ENCODE results near the gene CCDC59. TPM values are rescaled to one million over a fixed set of nuclear protein-coding genes. Genes with fewer than 3 reads are reported as not detected.
A peak's percentile ranks its signal among the peaks of the same experiment; 100 is the strongest.

Gene CCDC59
- total RNA-seq, 3 donors from 2014 or later: 53.7 to 95.9 (median 64.5) TPM

DNA sequence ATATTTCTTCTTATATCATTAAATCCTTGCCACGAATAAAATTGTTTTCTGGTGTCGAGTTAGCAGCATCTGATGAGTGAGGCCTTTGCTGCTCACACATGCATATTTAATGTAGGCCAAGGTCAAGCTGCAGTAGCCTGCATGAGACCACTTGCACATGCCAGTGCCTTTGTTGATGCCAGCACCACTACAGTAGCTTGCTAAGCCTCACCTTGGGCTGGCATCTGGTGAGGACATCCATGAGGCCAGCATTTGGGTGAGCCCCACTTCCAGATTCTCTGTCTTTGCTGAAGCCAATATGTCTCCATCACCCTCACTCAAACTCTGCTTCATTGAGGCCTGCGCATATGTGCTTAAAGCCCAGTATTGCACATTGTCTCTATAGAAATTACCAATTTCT lies 8.0 kb downstream of the CCDC59 start:
- Histone ChIP-seq H3K36me3 (no peaks in the 10 kb centered on the region), H3K27me3 (no peaks in the 10 kb centered on the region), H3K4me1 (no peaks in the 10 kb centered on the region), H3K27ac (no peak overlapping the region), H3K4me3 (no peak overlapping the region), H3K9me3 (no peaks in the 10 kb centered on the region)
- intact Hi-C loops (cut with DNase I; ENCODE audit: low total_unique reads): no loop called here
- DNase-seq (ENCODE audit: low spot score in 2 of 2): no peak
- no peak for TF ChIP-seq POLR2A (IDR thresholded peaks at IDR 0.05)
- TF ChIP-seq POLR2AphosphoS5 (IDR thresholded peaks at IDR 0.05): no peak
- TF ChIP-seq, protein P1, sequence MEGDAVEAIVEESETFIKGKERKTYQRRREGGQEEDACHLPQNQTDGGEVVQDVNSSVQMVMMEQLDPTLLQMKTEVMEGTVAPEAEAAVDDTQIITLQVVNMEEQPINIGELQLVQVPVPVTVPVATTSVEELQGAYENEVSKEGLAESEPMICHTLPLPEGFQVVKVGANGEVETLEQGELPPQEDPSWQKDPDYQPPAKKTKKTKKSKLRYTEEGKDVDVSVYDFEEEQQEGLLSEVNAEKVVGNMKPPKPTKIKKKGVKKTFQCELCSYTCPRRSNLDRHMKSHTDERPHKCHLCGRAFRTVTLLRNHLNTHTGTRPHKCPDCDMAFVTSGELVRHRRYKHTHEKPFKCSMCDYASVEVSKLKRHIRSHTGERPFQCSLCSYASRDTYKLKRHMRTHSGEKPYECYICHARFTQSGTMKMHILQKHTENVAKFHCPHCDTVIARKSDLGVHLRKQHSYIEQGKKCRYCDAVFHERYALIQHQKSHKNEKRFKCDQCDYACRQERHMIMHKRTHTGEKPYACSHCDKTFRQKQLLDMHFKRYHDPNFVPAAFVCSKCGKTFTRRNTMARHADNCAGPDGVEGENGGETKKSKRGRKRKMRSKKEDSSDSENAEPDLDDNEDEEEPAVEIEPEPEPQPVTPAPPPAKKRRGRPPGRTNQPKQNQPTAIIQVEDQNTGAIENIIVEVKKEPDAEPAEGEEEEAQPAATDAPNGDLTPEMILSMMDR (IDR thresholded peaks at IDR 0.05): no peak

DNA sequence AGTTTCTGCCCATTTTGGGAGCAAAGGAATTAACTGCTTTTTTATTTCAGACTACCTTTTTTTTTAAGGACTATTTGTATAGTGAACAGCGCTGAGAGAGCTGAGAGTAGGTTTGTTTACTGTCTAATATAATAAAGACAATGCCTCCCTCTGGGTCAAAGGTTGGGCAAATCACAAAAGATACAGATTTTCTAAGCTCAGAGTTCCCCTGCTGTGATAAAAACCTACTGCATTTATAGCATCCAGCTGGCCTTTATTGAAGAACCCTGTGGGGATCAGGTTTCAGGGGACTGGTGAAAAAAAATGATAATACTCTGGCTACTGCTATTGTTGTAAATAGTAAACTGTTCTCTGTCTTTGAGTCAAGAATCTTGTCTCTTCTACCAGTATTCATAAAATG lies 28.7 kb downstream of the CCDC59 start:
- Histone ChIP-seq H3K4me3 (no peak overlapping the region), H3K27ac (no peak overlapping the region), H3K9me3 (no peaks in the 10 kb centered on the region), H3K4me1 (no peaks in the 10 kb centered on the region), H3K27me3 (no peaks in the 10 kb centered on the region), H3K36me3 (no peaks in the 10 kb centered on the region)
- TF ChIP-seq POLR2A (IDR thresholded peaks at IDR 0.05) (no peak), POLR2AphosphoS5 (IDR thresholded peaks at IDR 0.05) (no peak)
- TF ChIP-seq, protein P1 (IDR thresholded peaks at IDR 0.05): no peak
- DNase-seq (ENCODE audit: low spot score in 2 of 2): no peak
- intact Hi-C loops (cut with DNase I; ENCODE audit: low total_unique reads): no loop called here

DNA sequence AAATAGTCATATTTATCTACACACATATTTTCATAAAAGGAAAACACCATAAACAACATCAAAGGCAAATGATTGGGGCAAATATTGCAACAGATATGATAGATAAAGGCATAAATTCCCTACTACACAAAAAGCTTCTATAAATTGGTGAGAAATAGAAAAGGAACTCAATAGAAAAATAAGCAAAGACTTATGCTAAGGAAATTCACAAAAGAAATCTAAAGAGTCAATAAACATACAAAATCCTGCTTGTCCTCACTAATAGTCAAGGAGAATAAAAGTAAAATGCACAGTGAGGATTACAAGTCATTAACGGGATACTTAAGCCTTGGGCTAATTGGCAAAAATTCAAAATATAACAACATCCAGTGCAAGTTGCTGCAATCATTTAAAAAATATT lies 30.3 kb downstream of the CCDC59 start:
- TF ChIP-seq, protein P1 (IDR thresholded peaks at IDR 0.05): no peak
- TF ChIP-seq POLR2AphosphoS5 (IDR thresholded peaks at IDR 0.05) (no peak), POLR2A (IDR thresholded peaks at IDR 0.05) (no peak)
- Histone ChIP-seq H3K36me3 (no peaks in the 10 kb centered on the region), H3K4me1 (no peaks in the 10 kb centered on the region), H3K27ac (no peak overlapping the region), H3K27me3 (no peaks in the 10 kb centered on the region), H3K4me3 (no peak overlapping the region), H3K9me3 (no peaks in the 10 kb centered on the region)
- intact Hi-C loops (cut with DNase I; ENCODE audit: low total_unique reads): no loop called here
- no peak for DNase-seq (ENCODE audit: low spot score in 2 of 2)

DNA sequence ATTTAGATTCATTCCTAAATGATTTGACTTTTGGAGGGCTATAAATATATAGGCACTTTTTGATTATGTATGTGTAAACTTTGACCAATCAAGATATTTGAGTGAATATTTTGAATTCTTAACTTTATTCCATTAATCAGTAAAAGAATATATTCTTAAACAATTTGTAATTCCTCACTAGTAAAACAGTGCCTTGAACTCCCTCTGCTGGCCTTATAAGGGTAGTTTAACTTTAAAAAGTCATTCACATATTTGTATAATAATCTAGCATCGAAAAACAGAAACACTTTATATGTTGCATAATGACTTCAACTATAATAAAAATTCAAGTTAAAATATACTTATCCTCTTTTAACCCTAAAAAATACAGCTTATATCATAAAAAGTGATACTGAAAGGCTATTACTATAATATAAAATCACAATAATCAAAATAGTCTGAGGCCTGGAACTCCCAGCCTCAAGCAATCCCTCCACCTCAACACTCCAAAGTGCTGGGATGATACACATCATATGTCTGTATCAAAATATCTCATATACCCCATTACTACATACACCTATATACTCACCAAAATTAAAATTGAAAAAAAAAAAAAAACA lies 31.2 kb downstream of the CCDC59 start:
- intact Hi-C loops (cut with DNase I; ENCODE audit: low total_unique reads): no loop called here
- Histone ChIP-seq H3K9me3 (no peaks in the 10 kb centered on the region), H3K27ac (no peak overlapping the region), H3K4me3 (no peak overlapping the region), H3K36me3 (no peaks in the 10 kb centered on the region), H3K4me1 (no peaks in the 10 kb centered on the region), H3K27me3 (no peaks in the 10 kb centered on the region)
- no peak for DNase-seq (ENCODE audit: low spot score in 2 of 2)
- TF ChIP-seq, protein P1 (IDR thresholded peaks at IDR 0.05): peak in 2 of 3 donors; percentile 46 to 47
- TF ChIP-seq POLR2A (IDR thresholded peaks at IDR 0.05) (no peak), POLR2AphosphoS5 (IDR thresholded peaks at IDR 0.05) (no peak)

DNA sequence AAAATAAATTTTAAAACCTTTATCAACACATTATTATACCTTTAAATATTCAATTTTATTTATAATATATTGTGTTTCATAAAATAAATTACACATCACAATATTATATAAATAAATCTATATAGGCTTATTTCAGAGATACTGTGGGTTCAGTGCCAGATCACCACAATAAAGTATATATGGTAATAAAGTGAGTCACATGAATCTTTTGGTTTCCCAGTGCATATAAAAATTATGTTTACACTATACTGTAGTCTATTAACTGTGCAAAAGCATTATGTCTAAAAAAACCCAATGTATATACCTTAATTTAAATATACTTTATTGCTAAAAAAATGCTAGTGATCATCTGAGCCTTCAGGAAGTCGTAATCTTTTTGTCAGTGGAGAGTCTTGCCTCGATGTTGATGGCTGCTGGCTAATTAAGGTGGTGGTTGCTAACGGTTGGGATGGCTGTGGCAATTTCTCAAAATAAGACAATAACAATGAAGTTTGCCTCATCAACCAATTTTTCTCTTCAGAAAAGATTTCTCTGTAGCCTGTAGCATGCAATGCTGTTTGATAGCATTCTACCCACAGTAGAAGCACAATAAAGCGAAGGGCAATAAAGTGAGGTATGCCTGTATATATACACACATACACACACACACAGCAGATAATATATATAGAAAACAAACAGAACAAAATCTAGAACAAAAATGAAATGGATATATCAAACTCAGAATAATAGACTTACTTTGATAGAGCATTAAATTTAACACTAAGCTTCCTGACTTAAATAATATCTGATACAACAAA lies 32.4 kb downstream of the CCDC59 start:
- no peaks in the 10 kb centered on the region for H3K4me1 ChIP-seq
- intact Hi-C loops (cut with DNase I; ENCODE audit: low total_unique reads): no loop called here
- TF ChIP-seq, protein P1 (IDR thresholded peaks at IDR 0.05): no peak
- no peak for TF ChIP-seq POLR2A (IDR thresholded peaks at IDR 0.05)
- TF ChIP-seq POLR2AphosphoS5 (IDR thresholded peaks at IDR 0.05): no peak

More for the DNA sequence above, 32.4 kb downstream of the CCDC59 start:
- Histone ChIP-seq H3K36me3 (no peaks in the 10 kb centered on the region), H3K27me3 (no peaks in the 10 kb centered on the region), H3K9me3 (no peaks in the 10 kb centered on the region), H3K4me3 (no peak overlapping the region), H3K27ac (no peak overlapping the region)
- DNase-seq (ENCODE audit: low spot score in 2 of 2): no peak

Data from breast epithelium (tissue), 4 donors.